ENCODE results near the gene SGSM2.

The SGSM2 gene

DNA sequence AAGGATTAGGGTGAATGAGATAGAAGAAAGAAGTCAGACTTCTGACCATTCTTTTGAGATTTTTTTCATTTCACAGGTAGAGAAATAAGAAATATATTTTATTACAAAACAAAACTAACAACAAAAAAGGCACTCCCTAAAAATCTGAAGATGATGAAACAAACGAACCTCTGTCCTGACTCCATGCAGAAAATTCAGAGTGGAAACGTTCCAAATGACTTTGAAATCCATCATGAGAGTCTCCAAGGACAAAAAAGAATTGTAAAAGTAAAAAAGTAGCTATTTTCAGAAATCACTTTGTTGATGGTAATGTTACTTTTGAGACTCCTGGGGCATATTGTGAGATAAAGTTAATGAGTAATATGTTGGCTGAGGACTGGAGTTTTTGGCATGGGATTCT lies 89.9 kb downstream of the SGSM2 start:
- Histone ChIP-seq H3K4me2 (ENCODE audit: low read length) (no peak overlapping the region), H3F3A (ENCODE audit: insufficient read depth, low read length) (no peaks in the 10 kb centered on the region), H3K79me2 (ENCODE audit: insufficient read depth, low read length) (no peaks in the 10 kb centered on the region), H3K9ac (ENCODE audit: low read length) (no peak overlapping the region), H3K4me1 (ENCODE audit: insufficient read depth, low read length, severe bottlenecking) (no peaks in the 10 kb centered on the region), H2AFZ (ENCODE audit: low read length) (no peak overlapping the region), H4K20me1 (ENCODE audit: insufficient read depth, low read length) (no peaks in the 10 kb centered on the region), H3K9me3 (ENCODE audit: low read length) (no peaks in the 10 kb centered on the region), H3K27me3 (ENCODE audit: insufficient read depth, low read length) (no peaks in the 10 kb centered on the region), H3K4me3 (ENCODE audit: low read depth, low read length, poor library complexity, severe bottlenecking) (no peak overlapping the region), H3K36me3 (ENCODE audit: insufficient read depth, low read length) (peaks cover 8% of the 10 kb centered on the region; the same call in 1 of the 2 replicates), H3K9me2 (ENCODE audit: low read depth, low read length) (no peaks in the 10 kb centered on the region), H3K27ac (ENCODE audit: low read depth, low read length, poor library complexity, severe bottlenecking) (no peak overlapping the region)
- TF ChIP-seq, protein P1, sequence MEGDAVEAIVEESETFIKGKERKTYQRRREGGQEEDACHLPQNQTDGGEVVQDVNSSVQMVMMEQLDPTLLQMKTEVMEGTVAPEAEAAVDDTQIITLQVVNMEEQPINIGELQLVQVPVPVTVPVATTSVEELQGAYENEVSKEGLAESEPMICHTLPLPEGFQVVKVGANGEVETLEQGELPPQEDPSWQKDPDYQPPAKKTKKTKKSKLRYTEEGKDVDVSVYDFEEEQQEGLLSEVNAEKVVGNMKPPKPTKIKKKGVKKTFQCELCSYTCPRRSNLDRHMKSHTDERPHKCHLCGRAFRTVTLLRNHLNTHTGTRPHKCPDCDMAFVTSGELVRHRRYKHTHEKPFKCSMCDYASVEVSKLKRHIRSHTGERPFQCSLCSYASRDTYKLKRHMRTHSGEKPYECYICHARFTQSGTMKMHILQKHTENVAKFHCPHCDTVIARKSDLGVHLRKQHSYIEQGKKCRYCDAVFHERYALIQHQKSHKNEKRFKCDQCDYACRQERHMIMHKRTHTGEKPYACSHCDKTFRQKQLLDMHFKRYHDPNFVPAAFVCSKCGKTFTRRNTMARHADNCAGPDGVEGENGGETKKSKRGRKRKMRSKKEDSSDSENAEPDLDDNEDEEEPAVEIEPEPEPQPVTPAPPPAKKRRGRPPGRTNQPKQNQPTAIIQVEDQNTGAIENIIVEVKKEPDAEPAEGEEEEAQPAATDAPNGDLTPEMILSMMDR (IDR thresholded peaks at IDR 0.05; ENCODE audit: low read length): no peak
- TF ChIP-seq EZH2 (IDR thresholded peaks at IDR 0.05; ENCODE audit: borderline replicate concordance, low read length): no peak

DNA sequence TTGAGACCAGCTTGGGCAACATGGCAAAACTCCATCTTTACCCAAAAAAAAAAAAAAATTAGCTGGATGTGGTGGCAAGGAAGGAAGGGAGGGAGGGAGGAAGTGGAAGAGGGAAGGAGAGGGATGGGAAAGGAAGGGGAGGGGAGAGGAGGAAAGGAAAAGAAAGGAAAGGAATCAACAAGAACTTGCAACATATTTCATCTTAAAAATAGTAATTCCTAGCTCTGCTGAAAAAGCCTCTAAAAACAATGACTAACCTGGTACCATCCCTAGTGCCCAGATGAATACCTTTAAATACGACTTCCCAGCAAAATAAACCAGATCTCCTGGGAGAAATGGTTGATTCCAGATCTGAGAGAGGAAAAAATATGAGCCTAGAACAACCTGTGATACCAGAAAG lies 90.6 kb downstream of the SGSM2 start:
- no peak overlapping the region for H3K4me2 ChIP-seq (ENCODE audit: low read length)
- H3K4me1 ChIP-seq (ENCODE audit: insufficient read depth, low read length, severe bottlenecking): no peaks in the 10 kb centered on the region
- H3K79me2 ChIP-seq (ENCODE audit: insufficient read depth, low read length): no peaks in the 10 kb centered on the region
- H3K27me3 ChIP-seq (ENCODE audit: insufficient read depth, low read length): no peaks in the 10 kb centered on the region
- peaks cover 15% of the 10 kb centered on the region; the same call in 1 of the 2 replicates for H3K36me3 ChIP-seq (ENCODE audit: insufficient read depth, low read length)
- H2AFZ ChIP-seq (ENCODE audit: low read length): no peak overlapping the region
- no peaks in the 10 kb centered on the region for H3K9me3 ChIP-seq (ENCODE audit: low read length)
- H3K4me3 ChIP-seq (ENCODE audit: low read depth, low read length, poor library complexity, severe bottlenecking): no peak overlapping the region
- no peaks in the 10 kb centered on the region for H3F3A ChIP-seq (ENCODE audit: insufficient read depth, low read length)
- H3K9me2 ChIP-seq (ENCODE audit: low read depth, low read length): no peaks in the 10 kb centered on the region
- H4K20me1 ChIP-seq (ENCODE audit: insufficient read depth, low read length): no peaks in the 10 kb centered on the region
- H3K27ac ChIP-seq (ENCODE audit: low read depth, low read length, poor library complexity, severe bottlenecking): no peak overlapping the region
- H3K9ac ChIP-seq (ENCODE audit: low read length): no peak overlapping the region
- TF ChIP-seq, protein P1 (IDR thresholded peaks at IDR 0.05; ENCODE audit: low read length): no peak
- TF ChIP-seq EZH2 (IDR thresholded peaks at IDR 0.05; ENCODE audit: borderline replicate concordance, low read length): no peak
